K562 (cell line): Measurements from ENCODE around the gene PIP4K2C. TPM values are rescaled to one million over a fixed set of nuclear protein-coding genes. Genes with fewer than 3 reads are reported as not detected.

ENCODE experiments used
- CHD4 ChIP-seq: fragments of 200-600 bp; sonication (generic); IDR thresholded peaks from 3 replicates; pipeline ENCODE4 v1.6.1; 2012; ENCODE audit warnings: low read depth, mild to moderate bottlenecking, mixed read lengths, low read length, inconsistent platforms; ENCODE audit not compliant: insufficient read depth, insufficient replicate concordance, poor library complexity, severe bottlenecking
- CREB1 ChIP-seq, 2 experiments: sonication (generic) in 1 of 2; formaldehyde crosslinking in 1 of 2; IDR thresholded peaks; 2 replicates each; pipeline versions ENCODE4 v1.6.1 to v1.8.0; 2012 to 2022; ENCODE audit warnings: inconsistent platforms in 1 of 2, mild to moderate bottlenecking in 1 of 2, missing genetic modification reagents in 1 of 2, moderate library complexity in 1 of 2
- EP400 ChIP-seq: fragments of 450-650 bp; IDR thresholded peaks from 2 replicates; pipeline ENCODE4 v1.6.1; 2017; ENCODE audit warnings: antibody characterized with exemption, mild to moderate bottlenecking, moderate library complexity
- ESRRB ChIP-seq: fragments of 250-450 bp; sonication (Bioruptor Pico); IDR thresholded peaks from 2 replicates; pipeline ENCODE4 v1.5.0; 2020; ENCODE audit warnings: mild to moderate bottlenecking, moderate library complexity, borderline replicate concordance
- HDAC2 ChIP-seq: fragments of 450-650 bp; IDR thresholded peaks from 2 replicates; pipeline ENCODE4 v1.6.1; 2016; ENCODE audit warnings: mild to moderate bottlenecking
- KLF16 ChIP-seq: IDR thresholded peaks from 2 replicates; pipeline ENCODE4 v1.6.1; 2016; ENCODE audit warnings: antibody characterized with exemption
- LEF1 ChIP-seq: fragments of 450-650 bp; IDR thresholded peaks from 2 replicates; pipeline ENCODE4 v1.6.1; 2016; ENCODE audit warnings: mild to moderate bottlenecking
- NFE2 ChIP-seq: IDR thresholded peaks from 2 replicates; pipeline ENCODE4 v1.6.1; 2014; ENCODE audit warnings: antibody characterized with exemption, low read depth
- PHB ChIP-seq: fragments of 250-450 bp; sonication (Bioruptor Pico); IDR thresholded peaks from 2 replicates; pipeline ENCODE4 v1.5.0; 2021
- SRSF9 ChIP-seq: fragments of 200-400 bp; formaldehyde crosslinking; IDR thresholded peaks from 2 replicates; pipeline ENCODE4 v1.6.1; 2017; ENCODE audit warnings: low read depth, low read length, borderline replicate concordance
- TAF9B ChIP-seq: fragments of 450-650 bp; IDR thresholded peaks from 2 replicates; pipeline ENCODE4 v1.6.1; 2018; ENCODE audit warnings: mild to moderate bottlenecking; ENCODE audit not compliant: partially characterized antibody
- ZNF79 ChIP-seq: fragments of 250-450 bp; sonication (Bioruptor Pico); IDR thresholded peaks from 2 replicates; pipeline ENCODE4 v1.4.0; 2020; ENCODE audit warnings: low read depth, mild to moderate bottlenecking, moderate library complexity
- polyA plus RNA-seq, 8 experiments: library from polyadenylated mRNA; depleted of rRNA in 4 of 8; stranded (reverse) in 5 of 8; unstranded in 3 of 8; fragments of >200 nt; fragmentation: Nextera tagmentation in 2 of 8; fragmentation: Illumina TruSeq in 1 of 8; extraction: Ambion mirVana in 2 of 8; extraction: Trizol in 1 of 8; gene quantifications; 2 replicates each; pipeline versions ENCODE4 v1.2.1 to v1.2.3, GENCODE V29; 2011 to 2014; ENCODE audit warnings: inconsistent platforms in 1 of 8, missing spikeins in 1 of 8
- total RNA-seq, 7 experiments: library from RNA; depleted of rRNA in 6 of 7; stranded (reverse); fragments of >200 nt in 6 of 7; fragmentation: Illumina TruSeq in 2 of 7; extraction: Trizol in 2 of 7; gene quantifications; 2 replicates each; pipeline versions ENCODE4 v1.2.1 to v1.2.3, GENCODE V29; 2011 to 2021; ENCODE audit warnings: low replicate concordance in 1 of 7
- TF ChIP-seq, protein P1 (sequence below): fragments of 450-650 bp; IDR thresholded peaks from 2 replicates; pipeline ENCODE4 v1.6.1; 2016; ENCODE audit warnings: low read depth, mild to moderate bottlenecking, moderate library complexity
- TF ChIP-seq, protein P2 (sequence below): fragments of 450-650 bp; IDR thresholded peaks from 2 replicates; pipeline ENCODE4 v1.6.1; 2016
- TF ChIP-seq, protein P3 (sequence below): sonication (generic); formaldehyde crosslinking; IDR thresholded peaks from 2 replicates; pipeline ENCODE4 v1.8.0; 2022; ENCODE audit warnings: missing genetic modification reagents, mild to moderate bottlenecking, moderate library complexity, borderline replicate concordance
- TF ChIP-seq, protein P4 (sequence below): fragments of 150-350 bp; IDR thresholded peaks from 2 replicates; pipeline ENCODE4 v1.6.1; 2014; ENCODE audit warnings: low read depth, mild to moderate bottlenecking, low read length, borderline replicate concordance
- TF ChIP-seq, protein P5 (sequence below): fragments of 250-450 bp; sonication (Bioruptor Pico); IDR thresholded peaks from 2 replicates; pipeline ENCODE4 v1.5.0; 2022; ENCODE audit warnings: mild to moderate bottlenecking
- TF ChIP-seq, protein P6 (sequence below), 2 experiments: fragments of 200-800 bp in 1 of 2; sonication (Bioruptor generic) in 1 of 2; sonication (generic) in 1 of 2; formaldehyde crosslinking in 1 of 2; IDR thresholded peaks in 1 of 2; conservative IDR thresholded peaks in 1 of 2; 2 replicates each; pipeline versions ENCODE4 v1.5.0 to v1.6.1; 2016 to 2020; ENCODE audit warnings: missing compliant biosample characterization in 1 of 2, missing genetic modification characterization in 1 of 2, missing genetic modification reagents in 1 of 2

The PIP4K2C gene
- total and polyA plus RNA-seq, 9 of the 15 experiments (the other 6 are each of a cell fraction or from before 2014, with no cell fraction given) = 9.0 to 41.4 (median 18.3) TPM

DNA sequence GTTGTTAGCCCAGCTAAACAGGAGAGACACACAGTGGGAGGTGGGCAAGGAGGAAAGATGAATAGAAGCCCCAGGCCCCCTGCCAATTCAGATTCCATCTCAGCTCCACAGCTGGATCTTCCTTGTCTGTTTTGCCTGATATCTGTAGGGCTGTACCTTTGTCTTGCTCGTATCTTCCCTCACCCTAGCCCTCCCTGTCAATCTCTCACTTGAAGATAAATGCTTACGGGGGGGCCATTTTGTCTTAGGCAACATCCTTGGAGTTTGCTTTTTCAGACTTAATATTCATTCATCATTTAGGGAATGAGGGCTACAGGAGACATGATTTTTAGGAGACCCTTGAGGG, 38.7 kb upstream of the PIP4K2C start (continued):
- TF ChIP-seq EP400 (peak; percentile 56; the same call in 1 of the 2 replicates), HDAC2 (peak; percentile 22; the same call in 1 of the 2 replicates), ZNF79 (no peak), TAF9B (peak; percentile 31), LEF1 (peak; percentile 11; the same call in 1 of the 2 replicates), CREB1 (IDR thresholded peaks at IDR 0.05) (peak; percentile 55; the same call in 1 of the 2 replicates), CREB1 (CRISPR knock-in tag; IDR thresholded peaks at IDR 0.05) (no peak), KLF16 (peak; percentile 88), PHB (CRISPR knock-in tag) (no peak), CHD4 (peak; percentile 66), ESRRB (CRISPR knock-in tag) (no peak), NFE2 (no peak), SRSF9 (no peak)
- TF ChIP-seq, protein P1, sequence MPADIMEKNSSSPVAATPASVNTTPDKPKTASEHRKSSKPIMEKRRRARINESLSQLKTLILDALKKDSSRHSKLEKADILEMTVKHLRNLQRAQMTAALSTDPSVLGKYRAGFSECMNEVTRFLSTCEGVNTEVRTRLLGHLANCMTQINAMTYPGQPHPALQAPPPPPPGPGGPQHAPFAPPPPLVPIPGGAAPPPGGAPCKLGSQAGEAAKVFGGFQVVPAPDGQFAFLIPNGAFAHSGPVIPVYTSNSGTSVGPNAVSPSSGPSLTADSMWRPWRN = no peak
- TF ChIP-seq, protein P2, sequence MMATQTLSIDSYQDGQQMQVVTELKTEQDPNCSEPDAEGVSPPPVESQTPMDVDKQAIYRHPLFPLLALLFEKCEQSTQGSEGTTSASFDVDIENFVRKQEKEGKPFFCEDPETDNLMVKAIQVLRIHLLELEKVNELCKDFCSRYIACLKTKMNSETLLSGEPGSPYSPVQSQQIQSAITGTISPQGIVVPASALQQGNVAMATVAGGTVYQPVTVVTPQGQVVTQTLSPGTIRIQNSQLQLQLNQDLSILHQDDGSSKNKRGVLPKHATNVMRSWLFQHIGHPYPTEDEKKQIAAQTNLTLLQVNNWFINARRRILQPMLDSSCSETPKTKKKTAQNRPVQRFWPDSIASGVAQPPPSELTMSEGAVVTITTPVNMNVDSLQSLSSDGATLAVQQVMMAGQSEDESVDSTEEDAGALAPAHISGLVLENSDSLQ = peak; percentile 97
- TF ChIP-seq, protein P3, sequence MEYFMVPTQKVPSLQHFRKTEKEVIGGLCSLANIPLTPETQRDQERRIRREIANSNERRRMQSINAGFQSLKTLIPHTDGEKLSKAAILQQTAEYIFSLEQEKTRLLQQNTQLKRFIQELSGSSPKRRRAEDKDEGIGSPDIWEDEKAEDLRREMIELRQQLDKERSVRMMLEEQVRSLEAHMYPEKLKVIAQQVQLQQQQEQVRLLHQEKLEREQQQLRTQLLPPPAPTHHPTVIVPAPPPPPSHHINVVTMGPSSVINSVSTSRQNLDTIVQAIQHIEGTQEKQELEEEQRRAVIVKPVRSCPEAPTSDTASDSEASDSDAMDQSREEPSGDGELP (CRISPR knock-in tag) = peak; percentile 55; the same call in 1 of the 2 replicates
- TF ChIP-seq, protein P4, sequence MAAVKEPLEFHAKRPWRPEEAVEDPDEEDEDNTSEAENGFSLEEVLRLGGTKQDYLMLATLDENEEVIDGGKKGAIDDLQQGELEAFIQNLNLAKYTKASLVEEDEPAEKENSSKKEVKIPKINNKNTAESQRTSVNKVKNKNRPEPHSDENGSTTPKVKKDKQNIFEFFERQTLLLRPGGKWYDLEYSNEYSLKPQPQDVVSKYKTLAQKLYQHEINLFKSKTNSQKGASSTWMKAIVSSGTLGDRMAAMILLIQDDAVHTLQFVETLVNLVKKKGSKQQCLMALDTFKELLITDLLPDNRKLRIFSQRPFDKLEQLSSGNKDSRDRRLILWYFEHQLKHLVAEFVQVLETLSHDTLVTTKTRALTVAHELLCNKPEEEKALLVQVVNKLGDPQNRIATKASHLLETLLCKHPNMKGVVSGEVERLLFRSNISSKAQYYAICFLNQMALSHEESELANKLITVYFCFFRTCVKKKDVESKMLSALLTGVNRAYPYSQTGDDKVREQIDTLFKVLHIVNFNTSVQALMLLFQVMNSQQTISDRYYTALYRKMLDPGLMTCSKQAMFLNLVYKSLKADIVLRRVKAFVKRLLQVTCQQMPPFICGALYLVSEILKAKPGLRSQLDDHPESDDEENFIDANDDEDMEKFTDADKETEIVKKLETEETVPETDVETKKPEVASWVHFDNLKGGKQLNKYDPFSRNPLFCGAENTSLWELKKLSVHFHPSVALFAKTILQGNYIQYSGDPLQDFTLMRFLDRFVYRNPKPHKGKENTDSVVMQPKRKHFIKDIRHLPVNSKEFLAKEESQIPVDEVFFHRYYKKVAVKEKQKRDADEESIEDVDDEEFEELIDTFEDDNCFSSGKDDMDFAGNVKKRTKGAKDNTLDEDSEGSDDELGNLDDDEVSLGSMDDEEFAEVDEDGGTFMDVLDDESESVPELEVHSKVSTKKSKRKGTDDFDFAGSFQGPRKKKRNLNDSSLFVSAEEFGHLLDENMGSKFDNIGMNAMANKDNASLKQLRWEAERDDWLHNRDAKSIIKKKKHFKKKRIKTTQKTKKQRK = no peak
- TF ChIP-seq, protein P5, sequence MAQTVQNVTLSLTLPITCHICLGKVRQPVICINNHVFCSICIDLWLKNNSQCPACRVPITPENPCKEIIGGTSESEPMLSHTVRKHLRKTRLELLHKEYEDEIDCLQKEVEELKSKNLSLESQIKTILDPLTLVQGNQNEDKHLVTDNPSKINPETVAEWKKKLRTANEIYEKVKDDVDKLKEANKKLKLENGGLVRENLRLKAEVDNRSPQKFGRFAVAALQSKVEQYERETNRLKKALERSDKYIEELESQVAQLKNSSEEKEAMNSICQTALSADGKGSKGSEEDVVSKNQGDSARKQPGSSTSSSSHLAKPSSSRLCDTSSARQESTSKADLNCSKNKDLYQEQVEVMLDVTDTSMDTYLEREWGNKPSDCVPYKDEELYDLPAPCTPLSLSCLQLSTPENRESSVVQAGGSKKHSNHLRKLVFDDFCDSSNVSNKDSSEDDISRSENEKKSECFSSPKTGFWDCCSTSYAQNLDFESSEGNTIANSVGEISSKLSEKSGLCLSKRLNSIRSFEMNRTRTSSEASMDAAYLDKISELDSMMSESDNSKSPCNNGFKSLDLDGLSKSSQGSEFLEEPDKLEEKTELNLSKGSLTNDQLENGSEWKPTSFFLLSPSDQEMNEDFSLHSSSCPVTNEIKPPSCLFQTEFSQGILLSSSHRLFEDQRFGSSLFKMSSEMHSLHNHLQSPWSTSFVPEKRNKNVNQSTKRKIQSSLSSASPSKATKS (CRISPR knock-in tag) = no peak
- TF ChIP-seq, protein P6, sequence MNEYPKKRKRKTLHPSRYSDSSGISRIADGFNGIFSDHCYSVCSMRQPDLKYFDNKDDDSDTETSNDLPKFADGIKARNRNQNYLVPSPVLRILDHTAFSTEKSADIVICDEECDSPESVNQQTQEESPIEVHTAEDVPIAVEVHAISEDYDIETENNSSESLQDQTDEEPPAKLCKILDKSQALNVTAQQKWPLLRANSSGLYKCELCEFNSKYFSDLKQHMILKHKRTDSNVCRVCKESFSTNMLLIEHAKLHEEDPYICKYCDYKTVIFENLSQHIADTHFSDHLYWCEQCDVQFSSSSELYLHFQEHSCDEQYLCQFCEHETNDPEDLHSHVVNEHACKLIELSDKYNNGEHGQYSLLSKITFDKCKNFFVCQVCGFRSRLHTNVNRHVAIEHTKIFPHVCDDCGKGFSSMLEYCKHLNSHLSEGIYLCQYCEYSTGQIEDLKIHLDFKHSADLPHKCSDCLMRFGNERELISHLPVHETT (CRISPR knock-in tag; conservative IDR thresholded peaks at IDR 0.05 in 1 of 2, IDR thresholded peaks at IDR 0.05 in 1 of 2) = 0 out of 4 replicates have a peak, but pooled peaks of 1 of the 2 experiments have one; percentile 40
